Tongue (tissue), 2 donors: Measurements from ENCODE around the gene ANGEL1. TPM values are rescaled to one million over a fixed set of nuclear protein-coding genes. Genes with fewer than 3 reads are reported as not detected.

ENCODE experiments used
- DNase-seq: peaks from one replicate; pipeline ENCODE4 v3.0.0-alpha.2; 2015
- total RNA-seq: library from RNA; depleted of rRNA; stranded (reverse); fragments of >200 nt; gene quantifications from one replicate; pipeline ENCODE4 v1.2.3, GENCODE V29; 2014

Gene ANGEL1
- total RNA-seq, 1 donor from 2014 or later = 26.9 TPM

DNA sequence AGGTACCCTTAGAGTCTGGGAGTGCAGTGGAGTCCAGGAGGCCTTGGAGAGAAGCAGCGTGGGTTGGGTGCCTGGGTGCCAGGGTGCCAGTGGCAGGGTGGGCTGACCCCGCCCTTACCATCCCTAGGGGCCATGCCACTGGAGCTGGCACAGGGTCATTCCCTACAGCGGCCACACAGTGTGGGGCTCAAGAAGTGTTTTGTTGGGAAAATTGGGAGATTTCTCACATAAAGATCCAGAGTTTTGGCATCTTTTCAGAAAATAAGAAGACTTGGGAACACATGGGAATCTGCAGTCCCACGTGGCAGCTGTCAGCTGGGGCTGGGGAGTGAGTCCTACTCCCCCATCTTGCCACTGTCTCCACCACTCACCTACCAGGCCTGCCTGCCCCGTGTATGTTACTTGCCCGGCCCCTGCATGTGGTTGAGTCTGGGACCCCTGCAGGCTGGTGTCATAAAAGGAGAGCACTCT lies 47.2 kb downstream of the ANGEL1 start:
- DNase-seq = no peak

- DNase-seq = no peak
Observed at GRCh38 chr14:76763096-76764041, 49.3 kb downstream of the ANGEL1 start.

GRCh38 chr14:76762411-76763095 lies 50.1 kb downstream of the ANGEL1 start:
- DNase-seq = no peak

GRCh38 chr14:76761960-76762410 lies 50.7 kb downstream of the ANGEL1 start:
- peak; percentile 55 for DNase-seq

- peak; percentile 86 for DNase-seq
Observed at GRCh38 chr14:76761136-76761959, 51.3 kb downstream of the ANGEL1 start, which contains the start of gene VASH1. Gene VASH1, plus strand, starts transcription at chr14:76761468. Its CDS starts 1,354 bp downstream, at chr14:76762822.

DNA sequence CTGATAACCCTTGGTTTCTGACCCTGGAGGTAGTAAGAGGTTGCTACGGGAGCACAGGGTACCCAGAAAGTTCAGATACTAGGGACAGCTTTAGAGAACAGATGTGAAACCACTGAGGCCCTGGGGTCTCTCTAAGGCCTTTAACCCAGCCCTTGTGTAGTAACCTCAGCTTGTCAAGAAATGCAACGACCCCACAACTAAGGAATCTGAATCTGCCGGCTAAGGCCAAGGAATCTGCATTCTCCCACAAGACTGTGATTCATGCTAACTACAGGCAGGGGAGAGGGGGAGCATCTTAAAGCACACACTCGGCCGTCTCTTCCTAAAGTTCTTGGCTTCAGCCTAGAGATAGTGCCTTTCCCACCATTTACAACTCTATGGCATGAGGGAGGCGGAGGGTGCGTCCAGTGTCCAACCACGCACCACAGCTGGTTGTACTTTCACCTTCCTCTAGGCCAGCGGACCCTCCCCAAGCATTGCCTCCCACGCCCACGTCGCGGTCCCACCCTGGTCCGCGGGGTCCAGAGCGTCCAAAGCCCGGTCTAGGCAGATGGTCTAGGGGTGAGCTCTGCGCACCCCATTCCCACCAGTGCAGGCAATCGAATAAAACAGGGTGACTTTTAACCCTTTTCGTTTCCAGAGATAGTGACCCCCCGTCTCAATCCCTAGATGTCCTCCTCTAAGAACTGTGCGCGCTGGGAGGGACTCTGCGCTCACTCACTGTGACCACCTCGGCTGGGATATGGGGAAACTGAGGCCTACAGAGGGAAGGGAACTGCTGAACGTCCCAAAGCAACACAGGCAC lies 52.1 kb downstream of the ANGEL1 start:
- DNase-seq = no peak

DNA sequence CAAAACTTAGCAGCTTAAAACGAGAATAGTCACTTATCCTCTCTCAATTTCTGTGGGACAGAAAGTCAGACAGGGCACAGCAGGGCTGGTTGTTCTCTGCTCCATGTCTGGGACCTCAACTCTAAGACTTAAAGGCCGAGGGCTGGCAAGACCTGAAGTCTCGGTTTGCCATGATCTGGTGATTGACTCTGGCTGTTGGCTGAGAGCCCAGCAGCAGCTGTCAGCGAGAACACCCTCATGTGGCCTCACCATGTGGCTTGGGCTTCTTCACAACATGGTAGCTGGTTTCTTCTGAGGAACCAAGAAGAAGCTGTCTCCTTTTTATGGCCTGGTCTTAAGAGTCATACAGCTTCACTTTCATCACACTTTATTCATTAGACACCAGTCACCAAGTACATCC lies 53.1 kb downstream of the ANGEL1 start:
- DNase-seq = no peak

- peak; percentile 45 for DNase-seq
Observed at GRCh38 chr14:76756371-76756750, 56.3 kb downstream of the ANGEL1 start.

- peak; percentile 48 for DNase-seq
Observed at GRCh38 chr14:76755610-76756370, 56.9 kb downstream of the ANGEL1 start.

GRCh38 chr14:76754586-76754985 lies 58.1 kb downstream of the ANGEL1 start:
- DNase-seq = no peak

DNA sequence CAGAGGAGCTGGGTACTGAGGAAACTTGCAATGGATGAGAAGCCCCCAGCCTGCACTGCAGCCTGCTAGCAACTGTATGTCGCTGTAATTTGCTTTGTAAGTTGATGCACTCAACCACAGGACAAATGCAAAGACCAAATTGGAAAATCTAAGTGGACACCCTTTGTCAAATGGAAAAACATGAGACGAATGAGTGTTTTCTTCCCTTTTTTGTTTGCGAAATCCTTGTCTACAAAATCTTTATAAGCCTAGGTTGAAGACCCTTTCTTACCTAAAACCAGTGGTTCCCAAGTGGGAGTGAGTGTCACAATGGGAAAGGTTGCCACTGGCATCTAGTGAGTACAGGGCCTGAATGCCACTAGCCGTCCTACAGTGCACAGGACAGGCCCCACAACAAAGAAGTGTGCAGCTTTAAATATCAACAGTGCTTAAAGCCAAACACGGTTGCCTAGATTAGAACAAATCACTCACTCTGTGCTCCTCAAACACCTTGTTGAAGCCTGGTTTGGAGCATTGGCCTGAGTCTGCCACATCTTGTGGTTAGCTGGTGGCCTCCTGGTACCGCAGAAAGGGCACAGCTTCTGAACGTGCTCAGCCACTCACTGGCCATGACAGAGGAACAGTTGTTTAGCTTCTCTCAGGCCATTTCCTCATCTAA lies 59.0 kb downstream of the ANGEL1 start:
- DNase-seq = no peak

GRCh38 chr14:76752744-76753143 lies 59.9 kb downstream of the ANGEL1 start:
- DNase-seq = peak; percentile 41

DNA sequence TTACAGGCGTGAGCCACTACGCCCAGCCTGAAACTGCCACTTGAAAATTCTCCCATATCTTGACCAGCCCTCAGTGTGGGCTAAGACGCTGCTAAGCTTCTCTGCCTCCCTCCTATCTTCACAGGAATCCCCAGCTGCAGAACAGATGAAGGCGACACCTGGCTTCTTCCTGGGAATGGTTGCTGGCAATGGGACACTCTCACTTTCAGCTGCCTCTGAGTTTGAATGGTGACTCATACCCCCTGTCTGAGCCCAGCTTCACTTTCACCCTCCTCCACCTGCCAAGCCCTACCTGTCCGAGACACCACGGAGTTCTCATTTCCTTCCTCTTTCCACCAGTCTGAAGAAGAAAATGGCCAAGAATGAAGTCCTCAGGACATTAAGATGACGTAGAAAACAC lies 69.7 kb downstream of the ANGEL1 start:
- DNase-seq = no peak

DNA sequence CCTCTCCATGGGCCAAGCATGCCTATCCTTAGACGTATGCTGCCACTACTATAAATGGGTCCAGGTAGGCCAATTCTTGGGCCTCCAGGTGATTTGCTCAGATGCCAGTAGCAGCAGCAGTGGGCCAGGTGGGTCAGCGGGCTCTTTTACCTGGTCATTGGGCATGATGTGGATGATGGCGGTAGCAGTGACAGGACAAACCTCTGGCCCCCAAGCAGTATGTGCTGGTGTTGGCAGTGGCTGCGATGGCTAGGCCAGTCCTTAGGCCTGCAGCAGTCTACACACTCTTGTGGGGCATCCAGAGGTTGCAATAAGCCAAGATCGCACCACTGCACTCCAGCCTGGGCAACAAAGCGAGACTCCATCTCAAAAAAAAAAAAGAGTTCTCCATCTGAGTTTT lies 70.5 kb downstream of the ANGEL1 start:
- no peak for DNase-seq

GRCh38 chr14:76741074-76741473 lies 71.6 kb downstream of the ANGEL1 start:
- DNase-seq = no peak

Other genes with a start within 250 kb of the ANGEL1 start
- 13.1 TPM for gene VASH1, start 51.4 kb downstream of the ANGEL1 start, total RNA-seq
- gene LRRC74A, start 13.5 kb upstream of the ANGEL1 start, total RNA-seq = not detected
- 47.7 TPM for gene IRF2BPL, start 215.8 kb upstream of the ANGEL1 start, total RNA-seq